AG04450 (cell line): Measurements from ENCODE around the gene ERG28. TPM values are rescaled to one million over a fixed set of nuclear protein-coding genes. Genes with fewer than 3 reads are reported as not detected.
A peak's percentile ranks its signal among the peaks of the same experiment; 100 is the strongest.

Experiments used
- CTCF ChIA-PET: fragments of 300-600, 350-600 bp; formaldehyde crosslinking; extraction: SDS; loops from one replicate; lab custom pipeline; 2022; ENCODE audit warnings: antibody characterized with exemption, inconsistent platforms; lab: Charles Lee
- POLR2A ChIA-PET: fragments of 350-600 bp; formaldehyde crosslinking; extraction: SDS; loops from one replicate; lab custom pipeline; 2021; ENCODE audit warnings: antibody characterized with exemption, inconsistent platforms; lab: Yijun Ruan, JAX
- DNase-seq: peaks from one replicate; pipeline ENCODE4 v3.0.0-alpha.2; 2011; ENCODE audit warnings: low read depth, low spot score
- H3K27ac ChIP-seq: one replicate; pipeline ENCODE4 v1.5.1; 2012; ENCODE audit warnings: low read depth, low read length, control low read depth
- H3K27me3 ChIP-seq: one replicate; pipeline ENCODE4 v1.6.0; 2012; ENCODE audit warnings: low read length; ENCODE audit not compliant: control insufficient read depth, insufficient read depth
- H3K4me3 ChIP-seq: 2 replicates; pipeline ENCODE4 v1.5.1; 2011; ENCODE audit warnings: mild to moderate bottlenecking, low read depth, low read length, control low read depth
- H3K9me3 ChIP-seq: 2 replicates; pipeline ENCODE4 v1.5.1; 2012; ENCODE audit warnings: low read length; ENCODE audit not compliant: control insufficient read depth, insufficient read depth
- polyA plus RNA-seq: library from polyadenylated mRNA; depleted of rRNA; stranded (reverse); fragments of >200 nt; gene quantifications from 2 replicates; pipeline ENCODE4 v1.2.3, GENCODE V29; 2011
- TF ChIP-seq, protein P1 (sequence below): IDR thresholded peaks from 2 replicates; pipeline ENCODE4 v1.5.1; 2011; ENCODE audit warnings: low read depth, low read length, control low read depth, inconsistent platforms

The ERG28 gene
- polyA plus RNA-seq, 1 experiment = 24.7 TPM

DNA sequence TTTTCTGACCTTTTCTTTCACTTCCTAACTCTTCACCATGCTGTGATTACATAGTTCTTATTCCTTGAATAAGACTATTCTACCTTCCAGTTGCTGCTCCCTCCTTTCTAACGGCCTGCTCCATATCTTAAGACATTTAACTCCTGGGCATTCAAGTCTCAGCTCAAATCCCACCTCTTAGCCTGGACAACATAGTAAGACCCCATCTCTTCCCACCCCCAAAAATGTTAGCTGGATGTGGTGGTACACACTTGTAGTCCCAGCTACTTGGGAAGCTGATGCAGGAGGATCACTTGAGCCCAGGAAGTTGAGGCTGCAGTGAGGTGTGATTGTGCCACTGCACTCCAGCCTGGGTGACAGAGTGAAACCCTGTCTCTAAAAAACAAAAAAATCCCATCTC, 10.9 kb downstream of the ERG28 start:
- H3K9me3 ChIP-seq = no peaks in the 10 kb centered on the region
- CTCF ChIA-PET = interaction anchor here (0.8 to 11.2 kb wide), 3 partner anchors 11 to 738 kb away, joined by 3 to 411 read pairs (median 3); partner anchors contain the start of genes ERG28, FLVCR2 and TTLL5
- no peak overlapping the region for H3K4me3 ChIP-seq
- no peak overlapping the region for H3K27ac ChIP-seq
- DNase-seq = no peak
- TF ChIP-seq, protein P1, sequence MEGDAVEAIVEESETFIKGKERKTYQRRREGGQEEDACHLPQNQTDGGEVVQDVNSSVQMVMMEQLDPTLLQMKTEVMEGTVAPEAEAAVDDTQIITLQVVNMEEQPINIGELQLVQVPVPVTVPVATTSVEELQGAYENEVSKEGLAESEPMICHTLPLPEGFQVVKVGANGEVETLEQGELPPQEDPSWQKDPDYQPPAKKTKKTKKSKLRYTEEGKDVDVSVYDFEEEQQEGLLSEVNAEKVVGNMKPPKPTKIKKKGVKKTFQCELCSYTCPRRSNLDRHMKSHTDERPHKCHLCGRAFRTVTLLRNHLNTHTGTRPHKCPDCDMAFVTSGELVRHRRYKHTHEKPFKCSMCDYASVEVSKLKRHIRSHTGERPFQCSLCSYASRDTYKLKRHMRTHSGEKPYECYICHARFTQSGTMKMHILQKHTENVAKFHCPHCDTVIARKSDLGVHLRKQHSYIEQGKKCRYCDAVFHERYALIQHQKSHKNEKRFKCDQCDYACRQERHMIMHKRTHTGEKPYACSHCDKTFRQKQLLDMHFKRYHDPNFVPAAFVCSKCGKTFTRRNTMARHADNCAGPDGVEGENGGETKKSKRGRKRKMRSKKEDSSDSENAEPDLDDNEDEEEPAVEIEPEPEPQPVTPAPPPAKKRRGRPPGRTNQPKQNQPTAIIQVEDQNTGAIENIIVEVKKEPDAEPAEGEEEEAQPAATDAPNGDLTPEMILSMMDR = no peak
- POLR2A ChIA-PET = no interaction called here
- H3K27me3 ChIP-seq = no peaks in the 10 kb centered on the region

DNA sequence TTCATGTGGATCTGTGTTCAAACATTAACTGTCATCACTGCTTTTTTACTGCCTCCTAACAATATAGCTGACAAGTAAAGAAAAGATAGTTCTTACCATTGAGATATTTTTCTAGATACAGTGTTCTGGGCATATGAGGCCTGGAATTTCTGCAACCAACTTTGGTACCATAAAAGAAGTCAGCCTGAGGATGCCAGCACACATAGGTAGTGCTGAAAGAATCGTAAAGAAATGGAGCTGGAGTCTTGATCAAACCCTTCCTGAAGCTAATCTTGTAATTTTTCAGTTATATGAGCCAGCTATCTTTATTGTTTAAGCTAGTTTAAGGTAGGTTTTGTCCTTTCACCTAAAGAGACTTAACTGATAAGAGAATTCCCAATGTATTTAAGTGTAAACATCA, 11.3 kb downstream of the ERG28 start:
- Histone ChIP-seq H3K27ac (peak overlapping the region; percentile 84), H3K27me3 (no peaks in the 10 kb centered on the region), H3K4me3 (no peak overlapping the region), H3K9me3 (no peaks in the 10 kb centered on the region)
- POLR2A ChIA-PET = no interaction called here
- TF ChIP-seq, protein P1 = no peak
- CTCF ChIA-PET = interaction anchor here (0.7 to 11.2 kb wide), 5 partner anchors 11 to 738 kb away, joined by 3 to 411 read pairs (median 3); partner anchors contain the start of genes ERG28, FLVCR2 and TTLL5
- no peak for DNase-seq

- DNase-seq = peak; percentile 94
- no peaks in the 10 kb centered on the region for H3K27me3 ChIP-seq
- POLR2A ChIA-PET = interaction anchor here (1.2 kb wide), 1 partner anchor 71 kb away, joined by 3 read pairs; no protein-coding TSS in a partner anchor
- no peak overlapping the region for H3K4me3 ChIP-seq
- CTCF ChIA-PET = interaction anchor here (0.8 to 11.2 kb wide), 2 partner anchors 71 to 87 kb away, joined by 6 to 411 read pairs; partner anchors contain the start of gene FLVCR2
- no peaks in the 10 kb centered on the region for H3K9me3 ChIP-seq
- TF ChIP-seq, protein P1 = no peak
- peak overlapping the region; percentile 84 for H3K27ac ChIP-seq
These were observed 12.4 kb downstream of the ERG28 start for GRCh38 chr14:75648066-75648838.

DNA sequence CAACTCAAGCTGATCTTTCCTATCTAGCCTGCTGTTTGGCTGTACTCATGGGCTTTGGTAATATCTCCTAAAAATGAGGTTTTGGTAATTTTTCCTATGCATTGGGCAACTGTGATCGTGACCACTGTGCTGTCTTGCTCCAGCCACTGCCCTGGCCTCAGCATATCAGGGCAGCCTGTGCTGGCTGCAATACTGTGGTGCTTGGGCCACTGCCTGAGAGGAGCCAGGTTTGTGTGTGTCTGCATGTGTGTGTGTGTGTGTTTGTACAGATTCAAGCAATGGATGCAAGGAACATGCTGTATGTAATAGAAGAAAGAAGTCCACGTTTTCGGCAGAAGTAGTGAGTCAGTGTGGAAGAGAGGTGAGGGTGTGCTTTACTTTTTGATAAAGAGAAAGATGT, 13.0 kb downstream of the ERG28 start:
- H3K27ac ChIP-seq = no peak overlapping the region
- DNase-seq = no peak
- ChIA-PET POLR2A (no interaction called here), CTCF (interaction anchor here (0.9 to 3.0 kb wide), 2 partner anchors 9 to 70 kb away, joined by 4 to 13 read pairs; no protein-coding TSS in a partner anchor)
- no peaks in the 10 kb centered on the region for H3K27me3 ChIP-seq
- TF ChIP-seq, protein P1 = no peak
- H3K4me3 ChIP-seq = no peak overlapping the region
- no peaks in the 10 kb centered on the region for H3K9me3 ChIP-seq

DNA sequence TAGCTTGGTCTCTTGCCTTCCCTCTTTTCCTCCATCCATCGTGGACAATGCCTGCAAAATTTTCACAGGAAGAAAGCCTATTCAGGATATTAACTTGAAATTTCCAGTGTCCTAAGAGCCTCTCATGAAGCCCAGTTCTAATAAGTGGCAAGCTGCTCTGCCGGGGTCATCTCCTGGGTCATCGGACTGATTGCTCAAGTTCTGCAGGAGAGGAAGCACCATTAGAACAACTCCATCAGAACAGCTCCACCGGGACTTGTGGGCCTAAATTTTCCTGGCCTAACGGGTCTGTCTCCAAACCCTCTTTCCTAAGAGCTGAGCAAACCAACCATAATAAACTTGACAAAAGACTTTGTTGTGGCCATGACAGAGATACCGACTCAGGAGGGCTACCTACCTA, 13.9 kb downstream of the ERG28 start:
- no peaks in the 10 kb centered on the region for H3K27me3 ChIP-seq
- H3K27ac ChIP-seq = peak overlapping the region; percentile 76
- ChIA-PET CTCF (interaction anchor here (0.9 to 3.0 kb wide), 2 partner anchors 10 to 69 kb away, joined by 4 to 13 read pairs; no protein-coding TSS in a partner anchor), POLR2A (no interaction called here)
- TF ChIP-seq, protein P1 = no peak
- H3K4me3 ChIP-seq = no peak overlapping the region
- DNase-seq = no peak
- no peaks in the 10 kb centered on the region for H3K9me3 ChIP-seq
